Superior temporal gyrus (tissue), 1 donor: ENCODE measurements around the gene ACTR1B.
"Not testable (repeated sequence)": the region's sequence is repeated elsewhere in the genome, so short reads cannot be mapped to it uniquely, and the experiment has no call there.

Experiments
- DNase-seq: peaks from one replicate; pipeline ENCODE4 v3.0.0-alpha.2; 2016; ENCODE audit errors: extremely low spot score

ACTR1B gene

DNA sequence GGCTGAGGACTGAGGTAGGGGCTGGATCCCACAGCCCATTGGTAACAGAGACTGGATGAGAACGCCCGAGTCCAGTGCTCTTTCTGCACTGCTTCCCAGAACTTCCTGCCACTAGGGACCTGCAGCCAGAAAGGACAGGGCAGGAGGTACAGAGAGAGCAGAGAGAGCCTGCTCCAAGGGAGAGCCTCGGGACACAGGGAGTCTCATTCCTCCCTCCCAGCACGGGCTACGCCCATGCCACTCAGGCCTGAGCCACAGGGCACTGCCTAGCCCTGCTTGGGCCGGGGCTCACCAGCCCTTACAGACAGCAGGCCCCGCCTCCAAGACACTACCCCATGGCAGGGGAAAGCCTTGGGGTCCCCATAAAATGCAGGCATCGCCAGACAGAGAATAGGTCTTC lies 48.1 kb downstream of the ACTR1B start:
- DNase-seq = not testable (repeated sequence)

GRCh38 chr2:97611895-97612294 lies 51.9 kb downstream of the ACTR1B start:
- not testable (repeated sequence) for DNase-seq

DNA sequence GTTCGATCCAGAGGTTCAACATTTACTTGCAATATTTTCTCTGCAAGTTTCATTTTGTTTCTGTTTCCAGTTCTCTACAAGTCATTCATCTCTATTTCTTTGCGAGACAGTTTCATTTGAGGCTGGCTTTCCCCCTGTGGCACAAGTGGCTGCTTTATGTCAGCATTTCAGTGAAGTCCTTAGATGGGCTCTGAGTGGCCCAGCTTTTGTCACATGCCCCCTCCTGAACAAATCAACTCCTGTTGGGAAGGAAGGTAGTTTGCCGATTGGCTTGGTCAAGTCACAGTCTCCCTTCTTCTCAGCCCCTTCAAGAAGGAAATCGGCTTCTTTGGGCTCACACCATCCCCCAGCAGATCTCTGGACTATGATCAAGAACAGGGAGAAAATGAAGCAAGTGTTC lies 55.1 kb downstream of the ACTR1B start:
- not testable (repeated sequence) for DNase-seq
